H9 (cell line): Measurements from ENCODE around the gene ERVMER34-1. TPM values are rescaled to one million over a fixed set of nuclear protein-coding genes. Genes with fewer than 3 reads are reported as not detected.

ENCODE experiments used
- DNase-seq: peaks from one replicate; pipeline ENCODE4 v3.0.0-alpha.2; 2017
- H2AFZ ChIP-seq: one replicate; pipeline ENCODE4 v1.6.1; 2013; ENCODE audit warnings: mild to moderate bottlenecking, low read length, control low read depth, moderate library complexity
- H2AK5ac ChIP-seq: 2 replicates; pipeline ENCODE4 v1.6.1; 2013; ENCODE audit warnings: low read length, control low read depth, mixed read lengths; ENCODE audit not compliant: insufficient read length
- H2BK120ac ChIP-seq: one replicate; pipeline ENCODE4 v1.6.1; 2013; ENCODE audit warnings: low read depth, mild to moderate bottlenecking, low read length, control low read depth, inconsistent platforms; ENCODE audit not compliant: poor library complexity, severe bottlenecking
- H2BK12ac ChIP-seq: 2 replicates; pipeline ENCODE4 v1.6.1; 2013; ENCODE audit warnings: low read length, control low read depth, mixed read lengths, low read depth; ENCODE audit not compliant: insufficient read length
- H2BK15ac ChIP-seq: 2 replicates; pipeline ENCODE4 v1.6.1; 2013; ENCODE audit warnings: low read depth, low read length, control low read depth
- H2BK20ac ChIP-seq: one replicate; pipeline ENCODE4 v1.6.1; 2013; ENCODE audit warnings: low read depth, mild to moderate bottlenecking, low read length, control low read depth, inconsistent platforms; ENCODE audit not compliant: poor library complexity, severe bottlenecking
- H2BK5ac ChIP-seq: 2 replicates; pipeline ENCODE4 v1.6.1; 2013; ENCODE audit warnings: low read length, control low read depth, mixed read lengths; ENCODE audit not compliant: insufficient read length
- H3K14ac ChIP-seq: 2 replicates; pipeline ENCODE4 v1.6.1; 2013; ENCODE audit warnings: low read length, control low read depth; ENCODE audit not compliant: insufficient read depth
- H3K18ac ChIP-seq: 2 replicates; pipeline ENCODE4 v1.6.1; 2013; ENCODE audit warnings: low read depth, mild to moderate bottlenecking, mixed read lengths, low read length, control low read depth; ENCODE audit not compliant: insufficient read length
- H3K23ac ChIP-seq: 2 replicates; pipeline ENCODE4 v1.6.1; 2013; ENCODE audit warnings: low read length, control low read depth, mixed read lengths, low read depth; ENCODE audit not compliant: insufficient read length
- H3K23me2 ChIP-seq: 2 replicates; pipeline ENCODE4 v1.6.1; 2013; ENCODE audit warnings: low read depth, mild to moderate bottlenecking, mixed read lengths, low read length, control low read depth; ENCODE audit not compliant: insufficient read length, poor library complexity, severe bottlenecking
- H3K27ac ChIP-seq: 2 replicates; pipeline ENCODE4 v1.5.1; 2013; ENCODE audit warnings: low read length, control low read depth, mixed read lengths, low read depth; ENCODE audit not compliant: insufficient read length
- H3K27me3 ChIP-seq: 2 replicates; pipeline ENCODE4 v1.6.1; 2013; ENCODE audit warnings: low read length, control low read depth, inconsistent platforms; ENCODE audit not compliant: insufficient read depth
- H3K4ac ChIP-seq: 2 replicates; pipeline ENCODE4 v1.6.1; 2013; ENCODE audit warnings: low read depth, mild to moderate bottlenecking, control low read depth, inconsistent platforms, low read length, moderate library complexity
- H3K4me1 ChIP-seq: 2 replicates; pipeline ENCODE4 v1.6.1; 2013; ENCODE audit warnings: low read length, control low read depth, inconsistent platforms; ENCODE audit not compliant: insufficient read depth
- H3K4me2 ChIP-seq: 2 replicates; pipeline ENCODE4 v1.6.1; 2013; ENCODE audit warnings: low read length, control low read depth, mixed read lengths; ENCODE audit not compliant: insufficient read length, insufficient read depth
- H3K56ac ChIP-seq: 2 replicates; pipeline ENCODE4 v1.6.1; 2013; ENCODE audit warnings: low read depth, mild to moderate bottlenecking, mixed read lengths, low read length, control low read depth; ENCODE audit not compliant: insufficient read length
- H3K79me1 ChIP-seq: 2 replicates; pipeline ENCODE4 v1.6.1; 2013; ENCODE audit warnings: low read depth, mild to moderate bottlenecking, moderate library complexity, low read length, control low read depth, inconsistent platforms; ENCODE audit not compliant: insufficient read depth, poor library complexity, severe bottlenecking
- H3K79me2 ChIP-seq: 2 replicates; pipeline ENCODE4 v1.6.1; 2013; ENCODE audit warnings: low read length, control low read depth, inconsistent platforms; ENCODE audit not compliant: insufficient read depth
- H3K9ac ChIP-seq: 2 replicates; pipeline ENCODE4 v1.6.1; 2013; ENCODE audit warnings: low read length, control low read depth, mixed read lengths; ENCODE audit not compliant: insufficient read length; ENCODE audit errors: extremely low read depth
- H3K9me3 ChIP-seq: one replicate; pipeline ENCODE4 v1.6.1; 2013; ENCODE audit warnings: low read depth, low read length, inconsistent platforms; ENCODE audit not compliant: control insufficient read depth
- H3T11ph ChIP-seq: one replicate; pipeline ENCODE4 v1.6.1; 2013; ENCODE audit warnings: mild to moderate bottlenecking, low read length, control low read depth, inconsistent platforms
- H4K20me1 ChIP-seq: one replicate; pipeline ENCODE4 v1.6.1; 2013; ENCODE audit not compliant: control insufficient read depth, insufficient read length, insufficient read depth
- H4K5ac ChIP-seq: 2 replicates; pipeline ENCODE4 v1.6.1; 2013; ENCODE audit warnings: low read depth, mild to moderate bottlenecking, mixed read lengths, low read length, control low read depth; ENCODE audit not compliant: insufficient read length
- H4K8ac ChIP-seq: replicated peaks from 2 replicates; pipeline ENCODE4 v1.6.1; 2013; ENCODE audit warnings: low read length, control low read depth, mixed read lengths, low read depth; ENCODE audit not compliant: insufficient read length
- H4K91ac ChIP-seq: 2 replicates; pipeline ENCODE4 v1.6.1; 2013; ENCODE audit warnings: low read depth, mild to moderate bottlenecking, moderate library complexity, mixed read lengths, low read length, control low read depth; ENCODE audit not compliant: insufficient read length
- H3K27ac Mint-ChIP-seq, 3 experiments: 2 replicates in 2 of 3; 3 replicates in 1 of 3; pipeline ENCODE4 v1.8.0; 2020 to 2021; ENCODE audit warnings: mixed read lengths in 3 of 3, mild to moderate bottlenecking in 1 of 3, moderate library complexity in 1 of 3
- H3K27me3 Mint-ChIP-seq: 2 replicates; pipeline ENCODE4 v1.8.0; 2021; ENCODE audit warnings: low read depth, mild to moderate bottlenecking, moderate library complexity, mixed read lengths
- H3K36me3 Mint-ChIP-seq, 3 experiments: 2 replicates in 2 of 3; 3 replicates in 1 of 3; pipeline ENCODE4 v1.8.0; 2020 to 2021; ENCODE audit warnings: low read depth in 3 of 3, mixed read lengths in 3 of 3; ENCODE audit not compliant: insufficient read depth in 1 of 3
- H3K4me1 Mint-ChIP-seq, 2 experiments: 2 replicates each; pipeline ENCODE4 v1.8.0; 2020; ENCODE audit warnings: mixed read lengths in 2 of 2
- H3K4me3 Mint-ChIP-seq, 2 experiments: 2 replicates in 1 of 2; 3 replicates in 1 of 2; pipeline ENCODE4 v1.8.0; 2020 to 2021; ENCODE audit warnings: mild to moderate bottlenecking in 2 of 2, mixed read lengths in 2 of 2, moderate library complexity in 1 of 2
- H3K9me3 Mint-ChIP-seq, 2 experiments: 2 replicates in 1 of 2; 3 replicates in 1 of 2; pipeline ENCODE4 v1.8.0; 2020; ENCODE audit warnings: mild to moderate bottlenecking in 2 of 2, mixed read lengths in 2 of 2, moderate library complexity in 1 of 2
- CTCF ChIP-seq: fragments of 200-600 bp; sonication (generic); conservative IDR thresholded peaks from 3 replicates; pipeline ENCODE4 v1.8.0; 2021; ENCODE audit warnings: antibody characterized with exemption, mild to moderate bottlenecking
- total RNA-seq: library from RNA; stranded (reverse); gene quantifications from 2 replicates; pipeline ENCODE4 v1.2.1, GENCODE V29; 2021

Gene ERVMER34-1
- total RNA-seq, 1 experiment from 2014 or later, result 14.4 TPM

GRCh38 chr4:52709155-52709554, 42.1 kb downstream of the ERVMER34-1 start:
- H2AFZ ChIP-seq, result no peak overlapping the region
- H4K91ac ChIP-seq, result no peak overlapping the region
- H3K18ac ChIP-seq, result no peak overlapping the region
- H3K9ac ChIP-seq, result no peak overlapping the region
- no peak overlapping the region for H3K4ac ChIP-seq
- H3K4me2 ChIP-seq, result no peak overlapping the region
- Mint-ChIP-seq H3K4me1 (peaks cover 27 to 37% of the 10 kb centered on the region in 2 experiments), H3K27ac (no peak overlapping the region), H3K9me3 (no peaks in the 10 kb centered on the region), H3K36me3 (peaks cover 10 to 15% (median 13%) of the 10 kb centered on the region in 3 experiments), H3K4me3 (no peak overlapping the region), H3K27me3 (peaks cover 5% of the 10 kb centered on the region)
- no peak overlapping the region for H3K14ac ChIP-seq
- no peak for DNase-seq
- H3K79me1 ChIP-seq, result peaks cover 5% of the 10 kb centered on the region
- H4K8ac ChIP-seq, result no peak overlapping the region
- no peak overlapping the region for H3T11ph ChIP-seq
- H3K23ac ChIP-seq, result no peak overlapping the region
- peaks cover 13% of the 10 kb centered on the region for H3K23me2 ChIP-seq
- H3K9me3 ChIP-seq, result no peaks in the 10 kb centered on the region
- H2BK20ac ChIP-seq, result no peak overlapping the region
- no peak overlapping the region for H2BK5ac ChIP-seq
- H3K4me1 ChIP-seq, result peaks cover 8% of the 10 kb centered on the region
- H2AK5ac ChIP-seq, result no peak overlapping the region
- no peak for TF ChIP-seq CTCF
- H3K27me3 ChIP-seq, result no peaks in the 10 kb centered on the region
- peaks cover 9% of the 10 kb centered on the region; the same call in 1 of the 2 replicates for H3K79me2 ChIP-seq
- H3K27ac ChIP-seq, result no peak overlapping the region
- no peak overlapping the region for H2BK120ac ChIP-seq
- no peaks in the 10 kb centered on the region for H4K20me1 ChIP-seq
- H2BK15ac ChIP-seq, result no peak overlapping the region
- H3K56ac ChIP-seq, result no peak overlapping the region
- no peak overlapping the region for H2BK12ac ChIP-seq
- no peak overlapping the region for H4K5ac ChIP-seq
